Type B pancreatic cell (in vitro differentiated cells): ENCODE data around the gene TMEM63A. TPM values are rescaled to one million over a fixed set of nuclear protein-coding genes. Genes with fewer than 3 reads are reported as not detected.

ENCODE experiments used
- DNase-seq: peaks from one replicate; pipeline ENCODE4 v3.0.0; 2021; ENCODE audit warnings: mixed read lengths; ENCODE audit not compliant: unreplicated experiment; ENCODE audit errors: extremely low spot score
- H3K27ac Mint-ChIP-seq: 2 replicates; pipeline ENCODE4 v1.8.0; 2021; ENCODE audit warnings: mild to moderate bottlenecking, mixed read lengths
- H3K27me3 Mint-ChIP-seq: 2 replicates; pipeline ENCODE4 v1.8.0; 2021; ENCODE audit warnings: mixed read lengths
- H3K36me3 Mint-ChIP-seq: 2 replicates; pipeline ENCODE4 v1.8.0; 2021; ENCODE audit warnings: mixed read lengths
- H3K4me1 Mint-ChIP-seq: one replicate; pipeline ENCODE4 v1.8.0; 2021; ENCODE audit warnings: mixed read lengths; ENCODE audit not compliant: unreplicated experiment
- H3K4me3 Mint-ChIP-seq: 2 replicates; pipeline ENCODE4 v1.8.0; 2021; ENCODE audit warnings: mild to moderate bottlenecking, mixed read lengths
- H3K9me3 Mint-ChIP-seq: 2 replicates; pipeline ENCODE4 v1.8.0; 2021; ENCODE audit warnings: mixed read lengths
- total RNA-seq: library from RNA; stranded (reverse); gene quantifications from 2 replicates; pipeline ENCODE4 v1.2.1, GENCODE V29; 2021; ENCODE audit warnings: low replicate concordance
- TF ChIP-seq, protein P1 (sequence below): fragments of 200-600 bp; sonication (generic); conservative IDR thresholded peaks from 2 replicates; pipeline ENCODE4 v1.5.0; 2021; ENCODE audit warnings: antibody characterized with exemption, mild to moderate bottlenecking

TMEM63A gene
- total RNA-seq, 1 donor from 2014 or later, result 63.3 TPM

DNA sequence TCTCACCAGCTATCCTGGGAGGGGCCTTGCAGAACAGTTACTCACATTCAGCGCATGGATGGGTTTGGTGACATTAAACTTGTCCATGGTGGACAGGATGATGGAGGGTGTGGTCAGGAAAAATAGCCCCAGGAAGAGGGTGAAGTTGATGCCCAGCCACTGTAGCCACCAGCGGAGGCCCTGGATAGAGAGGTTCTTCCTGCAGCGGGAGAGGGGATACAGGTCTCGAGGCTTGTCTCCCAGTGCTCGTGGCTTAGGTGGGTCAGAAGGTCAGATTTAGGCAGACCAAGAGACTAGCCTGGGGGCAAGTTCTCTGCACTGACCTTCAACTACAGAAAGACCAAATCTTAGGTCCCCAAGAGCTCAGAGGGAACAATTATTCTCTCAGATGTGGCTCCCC is 23.0 kb downstream of the TMEM63A start:
- peaks cover 5% of the 10 kb centered on the region for H3K36me3 Mint-ChIP-seq
- peaks cover 4% of the 10 kb centered on the region for H3K4me1 Mint-ChIP-seq
- H3K9me3 Mint-ChIP-seq, result no peaks in the 10 kb centered on the region
- H3K27me3 Mint-ChIP-seq, result no peaks in the 10 kb centered on the region
- H3K4me3 Mint-ChIP-seq, result no peak overlapping the region
- DNase-seq, result no peak
- H3K27ac Mint-ChIP-seq, result no peak overlapping the region
- TF ChIP-seq, protein P1, sequence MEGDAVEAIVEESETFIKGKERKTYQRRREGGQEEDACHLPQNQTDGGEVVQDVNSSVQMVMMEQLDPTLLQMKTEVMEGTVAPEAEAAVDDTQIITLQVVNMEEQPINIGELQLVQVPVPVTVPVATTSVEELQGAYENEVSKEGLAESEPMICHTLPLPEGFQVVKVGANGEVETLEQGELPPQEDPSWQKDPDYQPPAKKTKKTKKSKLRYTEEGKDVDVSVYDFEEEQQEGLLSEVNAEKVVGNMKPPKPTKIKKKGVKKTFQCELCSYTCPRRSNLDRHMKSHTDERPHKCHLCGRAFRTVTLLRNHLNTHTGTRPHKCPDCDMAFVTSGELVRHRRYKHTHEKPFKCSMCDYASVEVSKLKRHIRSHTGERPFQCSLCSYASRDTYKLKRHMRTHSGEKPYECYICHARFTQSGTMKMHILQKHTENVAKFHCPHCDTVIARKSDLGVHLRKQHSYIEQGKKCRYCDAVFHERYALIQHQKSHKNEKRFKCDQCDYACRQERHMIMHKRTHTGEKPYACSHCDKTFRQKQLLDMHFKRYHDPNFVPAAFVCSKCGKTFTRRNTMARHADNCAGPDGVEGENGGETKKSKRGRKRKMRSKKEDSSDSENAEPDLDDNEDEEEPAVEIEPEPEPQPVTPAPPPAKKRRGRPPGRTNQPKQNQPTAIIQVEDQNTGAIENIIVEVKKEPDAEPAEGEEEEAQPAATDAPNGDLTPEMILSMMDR, result no peak

DNA sequence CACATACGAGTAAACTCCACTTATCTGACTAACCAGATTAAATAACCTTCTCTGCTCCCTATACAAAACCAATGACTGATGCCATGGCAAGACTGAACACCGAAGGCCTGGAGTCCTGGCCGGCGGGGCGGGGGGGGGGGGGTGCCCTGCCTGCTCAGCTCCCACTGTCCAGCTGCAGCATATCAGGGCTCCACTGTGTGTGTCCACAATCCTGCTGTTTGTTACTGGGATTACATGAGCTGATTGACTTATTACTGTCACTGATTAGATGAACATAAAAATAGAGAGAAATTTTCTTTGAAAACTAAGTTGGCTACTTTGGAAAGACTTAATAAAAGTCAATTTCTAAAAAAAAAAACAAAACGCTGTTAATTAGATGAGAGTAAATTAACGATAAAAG is 24.9 kb downstream of the TMEM63A start:
- DNase-seq, result no peak
- H3K27me3 Mint-ChIP-seq, result no peaks in the 10 kb centered on the region
- H3K9me3 Mint-ChIP-seq, result no peaks in the 10 kb centered on the region
- H3K36me3 Mint-ChIP-seq, result peaks cover 6% of the 10 kb centered on the region
- TF ChIP-seq, protein P1, result no peak
- peaks cover 4% of the 10 kb centered on the region for H3K4me1 Mint-ChIP-seq
- H3K27ac Mint-ChIP-seq, result no peak overlapping the region
- no peak overlapping the region for H3K4me3 Mint-ChIP-seq

DNA sequence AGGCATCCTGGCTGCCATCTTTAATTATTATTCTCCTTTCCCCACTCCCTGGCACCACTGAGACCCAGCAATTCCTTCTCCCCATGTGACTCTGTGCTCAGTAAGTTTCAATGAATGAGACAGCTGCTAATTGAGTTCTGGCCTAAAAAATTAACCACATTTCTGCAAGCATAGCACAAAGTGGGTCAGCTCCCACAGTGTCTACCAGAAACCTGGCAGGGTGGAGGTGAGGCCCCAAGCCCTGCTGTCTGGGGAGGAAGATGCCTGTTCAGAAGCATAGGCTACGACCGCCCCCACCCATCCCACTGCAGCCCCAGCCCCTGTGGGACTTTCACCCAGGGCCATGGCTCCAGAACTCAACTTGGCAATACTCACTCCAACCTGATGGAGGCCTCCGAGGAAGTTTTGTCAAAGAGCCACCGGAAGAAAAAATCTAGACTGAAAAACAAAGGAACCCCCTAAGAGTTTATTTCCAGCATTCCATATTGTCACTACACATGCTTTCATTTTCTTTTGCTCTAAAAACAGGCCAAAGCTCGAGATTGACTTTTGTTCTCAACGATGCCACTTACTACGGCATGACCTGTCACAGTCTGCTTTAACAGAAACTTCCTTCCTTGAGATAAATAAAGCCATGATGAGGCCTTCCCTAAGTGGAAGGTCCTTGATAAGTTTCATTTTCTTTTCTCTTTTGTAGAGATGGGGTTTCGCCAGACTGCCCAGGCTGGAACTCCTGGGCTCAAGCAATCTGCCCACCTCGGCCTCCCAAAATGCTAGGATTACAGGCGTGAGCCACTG is 26.5 kb downstream of the TMEM63A start:
- no peaks in the 10 kb centered on the region for H3K9me3 Mint-ChIP-seq
- H3K4me3 Mint-ChIP-seq, result no peak overlapping the region
- peaks cover 4% of the 10 kb centered on the region for H3K4me1 Mint-ChIP-seq
- H3K27me3 Mint-ChIP-seq, result no peaks in the 10 kb centered on the region
- no peak for DNase-seq
- TF ChIP-seq, protein P1, result no peak
- H3K36me3 Mint-ChIP-seq, result peaks cover 10% of the 10 kb centered on the region
- no peak overlapping the region for H3K27ac Mint-ChIP-seq

DNA sequence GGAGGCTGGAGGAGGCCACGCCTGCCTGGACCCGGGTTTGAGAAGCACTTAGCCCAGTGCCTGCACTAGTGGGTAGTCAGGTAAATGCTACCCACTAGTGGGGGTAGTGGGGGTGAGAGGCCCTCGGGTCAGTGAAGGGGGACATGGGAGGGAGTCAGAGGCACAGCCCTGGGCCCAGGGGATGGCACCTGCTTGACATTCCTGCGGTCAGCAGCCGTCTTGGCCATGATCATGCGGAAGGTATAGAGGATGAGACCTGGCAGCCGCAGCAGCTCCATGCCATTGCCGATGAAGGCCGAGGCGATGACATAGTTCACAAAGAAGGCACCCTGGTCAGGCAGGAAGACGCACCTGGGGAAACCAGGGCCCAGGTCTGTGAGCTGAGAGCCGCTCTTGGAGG is 28.7 kb downstream of the TMEM63A start:
- peaks cover 19% of the 10 kb centered on the region for H3K36me3 Mint-ChIP-seq
- H3K27me3 Mint-ChIP-seq, result no peaks in the 10 kb centered on the region
- no peak overlapping the region for H3K4me3 Mint-ChIP-seq
- peaks cover 7% of the 10 kb centered on the region for H3K4me1 Mint-ChIP-seq
- H3K27ac Mint-ChIP-seq, result no peak overlapping the region
- H3K9me3 Mint-ChIP-seq, result no peaks in the 10 kb centered on the region
- DNase-seq, result no peak
- TF ChIP-seq, protein P1, result no peak

DNA sequence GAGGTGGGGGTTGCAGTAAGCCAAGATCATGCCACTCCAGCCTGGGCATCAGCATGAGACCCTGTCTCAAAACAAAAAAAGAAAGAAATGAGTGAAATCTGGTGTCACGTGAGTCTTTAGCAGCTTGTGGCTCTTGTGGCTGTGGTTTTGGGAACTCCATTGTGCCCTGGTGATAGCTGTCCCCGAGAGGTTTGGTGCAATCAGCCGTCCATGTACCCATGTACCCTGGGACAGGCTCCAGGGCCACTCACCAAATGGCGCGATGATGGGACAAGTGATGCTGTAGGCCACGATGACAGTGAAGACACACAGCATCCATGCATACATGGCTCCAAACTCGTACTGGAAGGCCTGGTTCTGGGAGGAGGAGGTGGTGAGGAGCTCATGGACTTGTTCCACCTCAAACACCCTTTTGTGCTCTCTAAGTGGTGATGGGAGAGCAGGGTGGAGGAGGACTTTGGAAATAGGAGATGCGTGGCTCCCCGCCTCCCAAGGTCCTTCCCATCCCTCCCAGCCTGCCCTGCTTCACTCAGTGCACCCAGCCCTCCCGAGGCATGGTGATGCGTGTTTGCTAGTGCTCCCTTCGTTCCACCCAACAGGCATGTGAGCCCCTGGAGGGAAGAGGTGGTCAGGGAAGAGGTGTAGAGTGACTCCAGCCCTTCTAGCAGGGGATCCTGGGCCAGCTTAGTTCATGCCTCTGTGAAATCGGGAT is 29.6 kb downstream of the TMEM63A start:
- no peak for DNase-seq
- H3K36me3 Mint-ChIP-seq, result peaks cover 25% of the 10 kb centered on the region
- peaks cover 9% of the 10 kb centered on the region for H3K4me1 Mint-ChIP-seq
- no peak overlapping the region for H3K4me3 Mint-ChIP-seq
- H3K27ac Mint-ChIP-seq, result no peak overlapping the region
- TF ChIP-seq, protein P1, result no peak
- H3K9me3 Mint-ChIP-seq, result no peaks in the 10 kb centered on the region
- no peaks in the 10 kb centered on the region for H3K27me3 Mint-ChIP-seq
